ENCODE measurements around the gene FAM185A.

DNA sequence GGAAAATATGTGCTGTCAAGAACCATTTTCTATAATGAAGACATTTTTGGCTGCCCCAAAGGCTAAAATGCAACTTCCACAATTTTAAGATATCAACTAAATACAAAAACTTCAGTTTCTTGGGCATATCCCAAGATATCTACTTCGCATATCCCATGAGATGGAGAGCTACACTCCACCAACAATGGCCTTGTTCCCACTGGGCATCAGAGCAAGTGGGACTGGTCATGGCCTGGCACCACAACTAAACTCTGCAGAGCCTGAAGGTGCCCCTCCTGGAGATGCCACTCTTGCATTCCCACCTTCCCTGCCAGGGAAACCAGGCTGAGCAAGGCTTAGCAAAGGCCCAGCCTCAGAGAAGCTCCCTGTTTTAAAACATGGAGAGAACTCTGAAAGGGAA lies 88.2 kb downstream of the FAM185A start:
- TF ChIP-seq, protein P1, sequence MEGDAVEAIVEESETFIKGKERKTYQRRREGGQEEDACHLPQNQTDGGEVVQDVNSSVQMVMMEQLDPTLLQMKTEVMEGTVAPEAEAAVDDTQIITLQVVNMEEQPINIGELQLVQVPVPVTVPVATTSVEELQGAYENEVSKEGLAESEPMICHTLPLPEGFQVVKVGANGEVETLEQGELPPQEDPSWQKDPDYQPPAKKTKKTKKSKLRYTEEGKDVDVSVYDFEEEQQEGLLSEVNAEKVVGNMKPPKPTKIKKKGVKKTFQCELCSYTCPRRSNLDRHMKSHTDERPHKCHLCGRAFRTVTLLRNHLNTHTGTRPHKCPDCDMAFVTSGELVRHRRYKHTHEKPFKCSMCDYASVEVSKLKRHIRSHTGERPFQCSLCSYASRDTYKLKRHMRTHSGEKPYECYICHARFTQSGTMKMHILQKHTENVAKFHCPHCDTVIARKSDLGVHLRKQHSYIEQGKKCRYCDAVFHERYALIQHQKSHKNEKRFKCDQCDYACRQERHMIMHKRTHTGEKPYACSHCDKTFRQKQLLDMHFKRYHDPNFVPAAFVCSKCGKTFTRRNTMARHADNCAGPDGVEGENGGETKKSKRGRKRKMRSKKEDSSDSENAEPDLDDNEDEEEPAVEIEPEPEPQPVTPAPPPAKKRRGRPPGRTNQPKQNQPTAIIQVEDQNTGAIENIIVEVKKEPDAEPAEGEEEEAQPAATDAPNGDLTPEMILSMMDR (IDR thresholded peaks at IDR 0.05) = no peak
- no peak for TF ChIP-seq POLR2A (IDR thresholded peaks at IDR 0.05)
